Ovary (tissue), 9 donors: ENCODE measurements around the gene LRMDA. TPM values are rescaled to one million over a fixed set of nuclear protein-coding genes. Genes with fewer than 3 reads are reported as not detected.

Experiments
- DNase-seq, 5 donors: peaks; one replicate each; pipeline ENCODE4 v3.0.0-alpha.2; 2019 to 2020
- H3K27ac ChIP-seq, 2 donors: fragments of 200-600 bp; one replicate each; pipeline versions ENCODE4 v1.5.1 to v1.8.0; 2019 to 2022
- H3K27me3 ChIP-seq: fragments of 200-600 bp; one replicate; pipeline ENCODE4 v1.8.0; 2022
- H3K36me3 ChIP-seq: fragments of 200-600 bp; sonication (generic); one replicate; pipeline ENCODE4 v1.5.1; 2019
- H3K4me1 ChIP-seq: one replicate; pipeline ENCODE4 v1.8.1; 2013; ENCODE audit warnings: mild to moderate bottlenecking, moderate library complexity; ENCODE audit not compliant: insufficient read depth
- H3K4me3 ChIP-seq: fragments of 200-600 bp; sonication (generic); one replicate; pipeline ENCODE4 v1.5.1; 2017
- H3K9me3 ChIP-seq, 2 donors: fragments of 200-600 bp in 1 of 2; sonication (generic) in 1 of 2; one replicate each; pipeline versions ENCODE4 v1.5.1 to v1.8.1; 2013 to 2019; ENCODE audit warnings: mild to moderate bottlenecking in 1 of 2, moderate library complexity in 1 of 2
- EP300 ChIP-seq: sonication (generic); formaldehyde crosslinking; IDR thresholded peaks from one replicate; pipeline ENCODE4 v1.6.1; 2017; ENCODE audit warnings: antibody characterized with exemption
- POLR2A ChIP-seq: fragments of 450-650 bp; IDR thresholded peaks from one replicate; pipeline ENCODE4 v1.6.1; 2017; ENCODE audit warnings: antibody characterized with exemption, mild to moderate bottlenecking, moderate library complexity
- WGBS, 3 donors: extraction: QIAGEN DNeasy Blood & Tissue Kit in 1 of 3; methylation state at CpG; one replicate each; pipeline versions ENCODE4 v1.1.5 to v1.1.7; 2013 to 2017; 5-methylcytosine and 5-hydroxymethylcytosine counted together
- intact Hi-C, 4 donors: fragments of 100-400 bp; cut with DNase I; formaldehyde crosslinking; loops; one replicate each; pipeline versions ENCODE4 v1.11.0 to v1.15.1; 2022 to 2023
- polyA plus RNA-seq, 2 donors: library from polyadenylated mRNA; stranded (reverse); fragments of 200-250 nt in 1 of 2; fragments of 350-450 nt in 1 of 2; fragmentation: Illumina TruSeq in 1 of 2; extraction: RNeasy Lipid Tissue Mini Kit (QIAGEN cat#74804) in 1 of 2; gene quantifications; one replicate each; pipeline ENCODE4 v1.2.3, GENCODE V29; 2013 to 2014
- total RNA-seq, 7 donors: library from RNA; depleted of rRNA in 2 of 7; stranded (reverse); fragments of >200 nt in 2 of 7; fragmentation: NEBNext Ultra II Directional in 3 of 7; extraction: Animal tissue kit (Norgen Biotek cat#: 25700) in 3 of 7; gene quantifications; one replicate each; pipeline versions ENCODE4 v1.1.0 to v1.2.4, GENCODE V29; 2016 to 2023
- TF ChIP-seq, protein P1 (sequence below), 3 donors: fragments of 450-650 bp in 2 of 3; fragments of 200-600 bp in 1 of 3; IDR thresholded peaks; one replicate each; pipeline versions ENCODE4 v1.5.1 to v1.8.0; 2016 to 2022; ENCODE audit warnings: antibody characterized with exemption in 3 of 3, mild to moderate bottlenecking in 1 of 3
- donor health status: DM: no; HTN: no; CAD: no; lungs with moderate emphysema.
- donor health status: DM: no; HTN: no; CAD: no.
- donor health status: Bipolar disorder and iron deficiency.
- donor health status: DM: yes; HTN: yes; CAD: no.
- donor health status: DM: no; HTN: no; CAD: no.
- donor health status: DM: yes; HTN: yes; CAD: no.

LRMDA gene
- total and polyA plus RNA-seq, 9 donors = 14.8 to 30.7 (median 22.9) TPM

DNA sequence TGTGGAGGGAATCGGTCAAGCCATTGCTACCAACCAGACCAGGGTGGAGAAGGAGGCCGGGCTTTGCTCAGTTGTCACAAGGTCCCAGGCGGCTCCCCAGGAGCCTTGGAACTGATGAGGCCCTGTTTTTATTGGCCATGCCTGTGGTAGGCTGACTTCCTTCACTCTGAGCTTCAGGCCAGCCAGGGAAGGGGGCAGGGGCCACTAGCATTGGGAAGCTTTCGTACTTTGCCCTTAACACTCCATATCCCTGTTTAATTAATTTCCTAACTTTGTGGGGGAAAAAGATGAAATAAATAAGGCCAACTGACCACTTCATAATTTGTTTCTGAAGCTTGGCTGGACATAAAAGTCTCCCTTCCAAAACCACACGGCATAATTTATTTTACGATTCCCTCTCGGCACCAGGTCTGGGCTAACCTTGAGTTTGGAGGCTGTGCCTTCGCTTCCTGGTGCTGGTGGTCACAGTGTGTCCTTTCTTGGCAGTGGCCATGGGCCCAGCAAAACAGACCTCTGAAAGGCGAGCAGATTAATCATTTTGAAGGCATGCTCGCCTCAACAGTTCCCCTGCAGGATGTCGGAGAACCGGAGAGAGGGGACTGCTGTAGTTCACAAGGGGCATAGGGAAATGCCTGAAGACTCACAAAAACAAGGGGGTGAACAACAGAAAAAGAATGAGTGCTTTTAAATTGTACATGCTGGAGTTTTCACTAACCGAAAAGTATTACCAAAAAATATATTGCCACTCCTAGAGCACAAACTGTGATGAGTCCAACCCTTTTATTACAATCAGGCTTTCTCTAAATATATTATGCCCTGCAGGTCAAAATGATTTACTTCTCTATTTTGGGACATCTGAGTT lies 966.0 kb downstream of the LRMDA start:
- H3K4me1 ChIP-seq = no peaks in the 10 kb centered on the region
- WGBS, 3 donors = 33 to 67% (median 62%) methylated on average over 13 of the region's 13 CpGs
- no peak for TF ChIP-seq EP300
- TF ChIP-seq, protein P1, sequence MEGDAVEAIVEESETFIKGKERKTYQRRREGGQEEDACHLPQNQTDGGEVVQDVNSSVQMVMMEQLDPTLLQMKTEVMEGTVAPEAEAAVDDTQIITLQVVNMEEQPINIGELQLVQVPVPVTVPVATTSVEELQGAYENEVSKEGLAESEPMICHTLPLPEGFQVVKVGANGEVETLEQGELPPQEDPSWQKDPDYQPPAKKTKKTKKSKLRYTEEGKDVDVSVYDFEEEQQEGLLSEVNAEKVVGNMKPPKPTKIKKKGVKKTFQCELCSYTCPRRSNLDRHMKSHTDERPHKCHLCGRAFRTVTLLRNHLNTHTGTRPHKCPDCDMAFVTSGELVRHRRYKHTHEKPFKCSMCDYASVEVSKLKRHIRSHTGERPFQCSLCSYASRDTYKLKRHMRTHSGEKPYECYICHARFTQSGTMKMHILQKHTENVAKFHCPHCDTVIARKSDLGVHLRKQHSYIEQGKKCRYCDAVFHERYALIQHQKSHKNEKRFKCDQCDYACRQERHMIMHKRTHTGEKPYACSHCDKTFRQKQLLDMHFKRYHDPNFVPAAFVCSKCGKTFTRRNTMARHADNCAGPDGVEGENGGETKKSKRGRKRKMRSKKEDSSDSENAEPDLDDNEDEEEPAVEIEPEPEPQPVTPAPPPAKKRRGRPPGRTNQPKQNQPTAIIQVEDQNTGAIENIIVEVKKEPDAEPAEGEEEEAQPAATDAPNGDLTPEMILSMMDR (IDR thresholded peaks at IDR 0.05) = no peak
- no peak for TF ChIP-seq POLR2A
- DNase-seq = peak in 4 of 5 donors; percentile 25 to 69 (median 48)
- no peak overlapping the region for H3K4me3 ChIP-seq
- no peaks in the 10 kb centered on the region for H3K9me3 ChIP-seq
- H3K27me3 ChIP-seq = no peaks in the 10 kb centered on the region
- no peaks in the 10 kb centered on the region for H3K36me3 ChIP-seq
- intact Hi-C loops = loop anchor here in 1 of 4 donors (1.0 kb wide), 1 partner anchor 44 kb away; no protein-coding TSS in a partner anchor
- no peak overlapping the region for H3K27ac ChIP-seq

DNA sequence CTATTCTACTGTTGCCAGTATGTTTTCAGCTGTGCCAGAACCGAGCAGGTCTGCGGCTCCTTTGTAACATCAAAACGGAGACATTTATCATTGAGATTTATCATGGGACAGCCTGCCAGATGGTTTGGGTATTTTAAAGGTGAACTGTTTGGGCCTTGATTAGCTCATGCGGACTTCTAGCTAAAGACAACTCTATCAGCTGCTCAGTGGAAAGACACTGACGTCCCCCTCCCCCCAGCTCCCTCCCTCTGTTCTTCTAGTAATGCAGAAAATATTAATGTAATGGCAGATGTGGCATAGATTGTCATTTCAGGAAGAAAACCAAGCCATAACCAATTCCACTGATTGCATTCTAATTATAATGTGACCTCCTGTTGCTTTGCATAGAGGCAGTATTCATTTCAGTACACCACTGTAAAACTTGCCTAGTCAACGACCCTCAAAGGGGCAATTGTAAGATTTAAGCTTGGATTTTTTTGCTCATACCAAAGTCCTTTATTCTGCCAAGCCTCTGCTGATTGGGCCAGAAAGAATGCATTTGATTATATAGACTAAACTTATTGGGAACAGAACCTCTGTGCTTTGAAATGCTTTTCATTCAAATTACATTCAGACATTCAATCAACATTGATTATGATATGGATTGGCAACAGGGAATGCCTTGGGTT lies 966.8 kb downstream of the LRMDA start:
- no peaks in the 10 kb centered on the region for H3K4me1 ChIP-seq
- H3K36me3 ChIP-seq = no peaks in the 10 kb centered on the region
- H3K27me3 ChIP-seq = no peaks in the 10 kb centered on the region
- H3K27ac ChIP-seq = no peak overlapping the region
- peak in 1 of 5 donors; percentile 13 for DNase-seq
- no peaks in the 10 kb centered on the region for H3K9me3 ChIP-seq
- TF ChIP-seq, protein P1 (IDR thresholded peaks at IDR 0.05) = no peak
- TF ChIP-seq POLR2A (no peak), EP300 (no peak)
- H3K4me3 ChIP-seq = no peak overlapping the region
- intact Hi-C loops = no loop called here
- WGBS, 3 donors = 33 to 66% (median 64%) methylated on average over 6 of the region's 6 CpGs

DNA sequence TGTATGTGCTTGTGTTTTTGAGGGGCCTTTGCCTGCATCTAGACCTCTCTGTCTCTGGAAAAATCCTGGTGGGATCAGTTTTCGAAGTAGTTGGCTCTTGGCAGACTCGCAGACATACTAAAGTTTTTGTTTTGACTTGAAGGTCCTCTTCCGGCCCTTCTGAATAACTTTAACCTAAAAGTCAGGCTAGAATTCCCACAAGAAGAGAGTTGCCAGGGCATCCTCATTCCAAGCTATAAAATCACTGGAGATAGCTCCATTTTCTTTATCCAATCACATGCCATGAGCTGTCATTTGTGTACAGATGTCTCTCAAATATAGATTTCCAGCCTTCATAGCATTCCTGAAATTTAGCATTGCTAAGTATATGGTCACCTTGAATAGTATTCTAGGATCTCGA lies 967.8 kb downstream of the LRMDA start:
- intact Hi-C loops = no loop called here
- TF ChIP-seq POLR2A (no peak), EP300 (no peak)
- TF ChIP-seq, protein P1 (IDR thresholded peaks at IDR 0.05) = no peak
- Histone ChIP-seq H3K4me1 (no peaks in the 10 kb centered on the region), H3K9me3 (no peaks in the 10 kb centered on the region), H3K27me3 (no peaks in the 10 kb centered on the region), H3K27ac (no peak overlapping the region), H3K36me3 (no peaks in the 10 kb centered on the region), H3K4me3 (no peak overlapping the region)
- WGBS, 3 donors = 48 to 71% (median 54%) methylated on average over 4 of the region's 4 CpGs
- no peak for DNase-seq

DNA sequence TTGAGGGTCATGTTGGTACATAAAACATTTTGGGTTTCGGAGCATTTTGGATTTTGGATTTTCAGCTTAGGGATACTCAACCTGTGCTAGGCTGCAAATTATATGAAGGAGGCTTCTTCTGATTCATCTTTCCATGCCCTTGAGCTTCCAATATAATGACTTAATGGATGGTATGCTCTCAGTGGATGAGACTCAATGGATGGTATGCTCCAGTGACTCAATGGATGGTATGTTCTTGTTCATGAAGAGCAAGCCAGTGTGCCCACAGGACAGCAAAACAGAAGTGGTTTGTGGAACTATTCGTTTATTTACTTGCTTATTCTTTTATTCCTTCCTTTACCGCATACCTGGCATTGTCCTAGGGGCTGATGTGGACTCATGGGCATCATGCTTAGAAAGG lies 969.6 kb downstream of the LRMDA start:
- H3K27me3 ChIP-seq = no peaks in the 10 kb centered on the region
- DNase-seq = no peak
- no peaks in the 10 kb centered on the region for H3K9me3 ChIP-seq
- H3K27ac ChIP-seq = no peak overlapping the region
- H3K4me3 ChIP-seq = no peak overlapping the region
- intact Hi-C loops = no loop called here
- H3K4me1 ChIP-seq = peaks cover 2% of the 10 kb centered on the region
- WGBS, 3 donors = 95 to 96% (median 96%) methylated on average over 3 of the region's 3 CpGs
- TF ChIP-seq, protein P1 (IDR thresholded peaks at IDR 0.05) = no peak
- TF ChIP-seq POLR2A (no peak), EP300 (no peak)
- no peaks in the 10 kb centered on the region for H3K36me3 ChIP-seq
